ENCODE results near the gene ZCCHC4.

DNA sequence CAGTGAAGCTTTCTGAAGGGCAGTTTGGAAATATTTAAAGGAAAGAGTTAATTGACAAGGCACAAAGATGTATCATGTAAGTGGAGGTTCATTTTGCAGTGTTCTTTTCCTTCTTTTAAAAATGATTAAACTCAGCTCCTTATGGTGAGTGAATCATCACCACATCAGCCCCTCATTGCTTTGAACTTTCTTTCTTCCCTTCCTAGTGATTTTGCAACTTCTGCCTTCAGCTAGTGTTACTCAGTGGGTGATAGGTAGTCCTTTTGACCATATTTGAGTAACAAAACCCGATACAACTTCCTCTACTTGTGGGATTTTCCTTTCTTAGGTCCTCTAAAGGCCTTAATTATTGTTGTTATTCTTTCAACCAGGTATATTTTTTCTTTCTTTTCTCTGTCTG, 8.2 kb downstream of the ZCCHC4 start:
- no peak for TF ChIP-seq ZNF501 (tag by site-specific recombination; IDR thresholded peaks at IDR 0.05)
- TF ChIP-seq ZNF24 (tag by site-specific recombination; IDR thresholded peaks at IDR 0.05) = no peak
- TF ChIP-seq CTCF (tag by site-specific recombination; IDR thresholded peaks at IDR 0.05) = no peak
- TF ChIP-seq ZNF530 (tag by site-specific recombination; IDR thresholded peaks at IDR 0.05; ENCODE audit: low read depth) = no peak
- no peak for TF ChIP-seq YY1 (tag by site-specific recombination; IDR thresholded peaks at IDR 0.05)
- no peak for TF ChIP-seq ZNF184 (tag by site-specific recombination; IDR thresholded peaks at IDR 0.05)
- no peak for TF ChIP-seq ZNF140 (tag by site-specific recombination; IDR thresholded peaks at IDR 0.05)
- TF ChIP-seq, protein P1, sequence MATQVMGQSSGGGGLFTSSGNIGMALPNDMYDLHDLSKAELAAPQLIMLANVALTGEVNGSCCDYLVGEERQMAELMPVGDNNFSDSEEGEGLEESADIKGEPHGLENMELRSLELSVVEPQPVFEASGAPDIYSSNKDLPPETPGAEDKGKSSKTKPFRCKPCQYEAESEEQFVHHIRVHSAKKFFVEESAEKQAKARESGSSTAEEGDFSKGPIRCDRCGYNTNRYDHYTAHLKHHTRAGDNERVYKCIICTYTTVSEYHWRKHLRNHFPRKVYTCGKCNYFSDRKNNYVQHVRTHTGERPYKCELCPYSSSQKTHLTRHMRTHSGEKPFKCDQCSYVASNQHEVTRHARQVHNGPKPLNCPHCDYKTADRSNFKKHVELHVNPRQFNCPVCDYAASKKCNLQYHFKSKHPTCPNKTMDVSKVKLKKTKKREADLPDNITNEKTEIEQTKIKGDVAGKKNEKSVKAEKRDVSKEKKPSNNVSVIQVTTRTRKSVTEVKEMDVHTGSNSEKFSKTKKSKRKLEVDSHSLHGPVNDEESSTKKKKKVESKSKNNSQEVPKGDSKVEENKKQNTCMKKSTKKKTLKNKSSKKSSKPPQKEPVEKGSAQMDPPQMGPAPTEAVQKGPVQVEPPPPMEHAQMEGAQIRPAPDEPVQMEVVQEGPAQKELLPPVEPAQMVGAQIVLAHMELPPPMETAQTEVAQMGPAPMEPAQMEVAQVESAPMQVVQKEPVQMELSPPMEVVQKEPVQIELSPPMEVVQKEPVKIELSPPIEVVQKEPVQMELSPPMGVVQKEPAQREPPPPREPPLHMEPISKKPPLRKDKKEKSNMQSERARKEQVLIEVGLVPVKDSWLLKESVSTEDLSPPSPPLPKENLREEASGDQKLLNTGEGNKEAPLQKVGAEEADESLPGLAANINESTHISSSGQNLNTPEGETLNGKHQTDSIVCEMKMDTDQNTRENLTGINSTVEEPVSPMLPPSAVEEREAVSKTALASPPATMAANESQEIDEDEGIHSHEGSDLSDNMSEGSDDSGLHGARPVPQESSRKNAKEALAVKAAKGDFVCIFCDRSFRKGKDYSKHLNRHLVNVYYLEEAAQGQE (tag by site-specific recombination; IDR thresholded peaks at IDR 0.05) = no peak
- TF ChIP-seq ZNF292 (tag by site-specific recombination; IDR thresholded peaks at IDR 0.05; ENCODE audit: borderline replicate concordance, low read depth) = no peak
- no peak for TF ChIP-seq YY2 (tag by site-specific recombination; IDR thresholded peaks at IDR 0.05)
- TF ChIP-seq PRDM4 (tag by site-specific recombination; IDR thresholded peaks at IDR 0.05) = no peak
- TF ChIP-seq ZNF302 (tag by site-specific recombination; IDR thresholded peaks at IDR 0.05; ENCODE audit: low read depth) = no peak
